Lung (tissue), 12 donors: ENCODE data around the gene PAK4. TPM values are rescaled to one million over a fixed set of nuclear protein-coding genes. Genes with fewer than 3 reads are reported as not detected.
A peak's percentile ranks its signal among the peaks of the same experiment; 100 is the strongest.

Experiments used
- ATAC-seq: fragments of 200-7000 bp; cut with Tn5 transposase; one replicate; pipeline ENCODE4 v1.9.1; 2020; ENCODE audit warnings: moderate number of reproducible peaks; ENCODE audit not compliant: insufficient read depth, low FRiP score
- DNase-seq, 3 donors: peaks; one replicate each; pipeline ENCODE4 v3.0.0-alpha.2; 2013 to 2017
- H3K27ac ChIP-seq, 2 donors: one replicate each; pipeline ENCODE4 v1.5.1; 2013; ENCODE audit warnings: mild to moderate bottlenecking in 2 of 2, moderate library complexity in 2 of 2, control low read depth in 1 of 2, inconsistent platforms in 1 of 2, low read depth in 1 of 2, low read length in 1 of 2
- H3K27me3 ChIP-seq, 3 donors: one replicate each; pipeline ENCODE4 v1.5.1; 2013; ENCODE audit warnings: low read length in 2 of 3; ENCODE audit not compliant: control insufficient read depth in 3 of 3, insufficient read depth in 3 of 3
- H3K36me3 ChIP-seq, 4 donors: one replicate each; pipeline ENCODE4 v1.5.1; 2013; ENCODE audit warnings: low read length in 4 of 4, mild to moderate bottlenecking in 1 of 4, moderate library complexity in 1 of 4; ENCODE audit not compliant: control insufficient read depth in 4 of 4, insufficient read depth in 4 of 4
- H3K4me1 ChIP-seq, 5 donors: one replicate each; pipeline ENCODE4 v1.5.1; 2013; ENCODE audit warnings: low read length in 5 of 5, mild to moderate bottlenecking in 2 of 5, moderate library complexity in 1 of 5; ENCODE audit not compliant: control insufficient read depth in 5 of 5, insufficient read depth in 5 of 5
- H3K4me3 ChIP-seq: one replicate; pipeline ENCODE4 v1.5.1; 2013; ENCODE audit warnings: mild to moderate bottlenecking, control low read depth, moderate library complexity
- H3K9ac ChIP-seq, 2 donors: one replicate each; pipeline ENCODE4 v1.5.1; 2013; ENCODE audit warnings: low read length in 2 of 2, control low read depth in 1 of 2; ENCODE audit not compliant: insufficient read depth in 1 of 2
- H3K9me3 ChIP-seq, 4 donors: one replicate each; pipeline ENCODE4 v1.5.1; 2013; ENCODE audit warnings: low read length in 3 of 4, mild to moderate bottlenecking in 1 of 4, moderate library complexity in 1 of 4; ENCODE audit not compliant: control insufficient read depth in 4 of 4, insufficient read depth in 3 of 4
- WGBS, 2 donors: extraction: QIAGEN DNeasy Blood & Tissue Kit; methylation state at CpG; one replicate each; pipeline ENCODE4 v1.1.7; 2013; 5-methylcytosine and 5-hydroxymethylcytosine counted together
- polyA plus RNA-seq, 2 donors: library from polyadenylated mRNA; stranded (reverse); fragments of 200-250 nt; gene quantifications; one replicate each; pipeline ENCODE4 v1.2.1, GENCODE V29; 2013
- total RNA-seq, 2 donors: library from RNA; depleted of rRNA in 1 of 2; stranded (reverse); fragments of >200 nt in 1 of 2; gene quantifications; one replicate each; pipeline ENCODE4 v1.2.1, GENCODE V29; 2014 to 2021
- TF ChIP-seq, protein P1 (sequence below): IDR thresholded peaks from 2 replicates; pipeline ENCODE4 v1.5.1; 2012; ENCODE audit warnings: mild to moderate bottlenecking; ENCODE audit errors: control extremely low read depth, extremely low read depth
- donor health status: control.
- donor health status: control.
- donor health status: Bipolar disorder and iron deficiency.
- donor health status: healthy.
- donor health status: DM: yes; HTN: yes; CAD: no.

PAK4 gene
- total and polyA plus RNA-seq, 4 donors, result 23.2 to 60.8 (median 36.7) TPM

- Histone ChIP-seq H3K27me3 (no peaks in the 10 kb centered on the region), H3K27ac (peak overlapping the region in 1 of 2 donors; percentile 4), H3K36me3 (peaks cover 0 to 3% (median 1%) of the 10 kb centered on the region in 4 donors), H3K9me3 (no peaks in the 10 kb centered on the region), H3K9ac (no peak overlapping the region), H3K4me3 (no peak overlapping the region), H3K4me1 (peaks cover 0 to 53% (median 40%) of the 10 kb centered on the region in 5 donors)
- TF ChIP-seq, protein P1, sequence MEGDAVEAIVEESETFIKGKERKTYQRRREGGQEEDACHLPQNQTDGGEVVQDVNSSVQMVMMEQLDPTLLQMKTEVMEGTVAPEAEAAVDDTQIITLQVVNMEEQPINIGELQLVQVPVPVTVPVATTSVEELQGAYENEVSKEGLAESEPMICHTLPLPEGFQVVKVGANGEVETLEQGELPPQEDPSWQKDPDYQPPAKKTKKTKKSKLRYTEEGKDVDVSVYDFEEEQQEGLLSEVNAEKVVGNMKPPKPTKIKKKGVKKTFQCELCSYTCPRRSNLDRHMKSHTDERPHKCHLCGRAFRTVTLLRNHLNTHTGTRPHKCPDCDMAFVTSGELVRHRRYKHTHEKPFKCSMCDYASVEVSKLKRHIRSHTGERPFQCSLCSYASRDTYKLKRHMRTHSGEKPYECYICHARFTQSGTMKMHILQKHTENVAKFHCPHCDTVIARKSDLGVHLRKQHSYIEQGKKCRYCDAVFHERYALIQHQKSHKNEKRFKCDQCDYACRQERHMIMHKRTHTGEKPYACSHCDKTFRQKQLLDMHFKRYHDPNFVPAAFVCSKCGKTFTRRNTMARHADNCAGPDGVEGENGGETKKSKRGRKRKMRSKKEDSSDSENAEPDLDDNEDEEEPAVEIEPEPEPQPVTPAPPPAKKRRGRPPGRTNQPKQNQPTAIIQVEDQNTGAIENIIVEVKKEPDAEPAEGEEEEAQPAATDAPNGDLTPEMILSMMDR, result no peak
- DNase-seq (no peak), ATAC-seq (no peak)
- 87 to 93% methylated on average over 11 of the region's 11 CpGs for WGBS, 2 donors
Measured at GRCh38 chr19:39129116-39129515, 3.5 kb downstream of the PAK4 start.

DNA sequence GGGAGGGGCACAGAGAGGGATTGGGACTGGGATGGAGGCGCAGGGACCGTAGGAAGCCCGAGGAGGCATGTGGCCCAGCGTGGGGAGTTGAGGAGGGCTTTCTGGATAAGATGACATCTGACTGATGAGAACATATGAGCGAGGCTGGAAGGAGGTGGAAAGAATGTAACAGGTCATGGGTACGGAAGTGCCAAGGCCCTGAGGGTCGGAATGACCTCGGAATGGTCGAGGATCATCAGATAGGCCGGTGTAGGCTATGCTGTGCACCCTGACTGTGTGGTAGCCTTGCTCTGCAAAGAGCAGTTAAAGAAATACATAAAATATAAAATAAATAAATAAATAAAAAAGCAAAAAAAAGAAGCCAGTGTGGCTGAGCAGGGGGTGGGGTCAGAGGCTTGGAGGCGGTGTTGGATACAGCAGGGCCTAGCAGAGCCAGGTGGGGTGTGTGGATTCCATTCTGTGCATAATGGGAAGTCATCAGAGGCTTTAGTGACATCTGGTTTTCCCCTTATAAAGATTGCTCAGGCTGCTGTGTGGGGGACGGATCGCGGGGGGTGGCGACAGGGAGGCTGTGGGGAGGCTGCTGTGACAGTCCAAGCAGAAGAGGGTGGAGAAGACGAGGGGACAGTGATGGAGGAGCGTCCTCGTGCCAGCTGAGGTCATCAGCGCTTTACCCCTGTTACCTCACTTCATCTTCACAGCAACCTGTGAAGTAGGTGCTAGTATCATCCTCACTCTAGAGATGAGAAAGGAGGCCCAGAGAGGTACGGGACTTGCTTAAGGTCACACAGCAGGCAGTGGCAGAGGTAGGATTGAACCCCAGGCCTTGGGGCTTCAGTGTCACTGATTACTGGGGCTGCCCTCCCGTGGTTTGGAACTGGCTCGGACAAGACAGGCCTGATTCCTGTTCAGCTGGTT lies 5.0 kb downstream of the PAK4 start:
- ATAC-seq, result no peak
- DNase-seq, result no peak
- Histone ChIP-seq H3K4me3 (no peak overlapping the region), H3K9ac (no peak overlapping the region), H3K36me3 (peaks cover 0 to 5% (median 1%) of the 10 kb centered on the region in 4 donors), H3K4me1 (peaks cover 0 to 53% (median 40%) of the 10 kb centered on the region in 5 donors), H3K9me3 (no peaks in the 10 kb centered on the region), H3K27me3 (no peaks in the 10 kb centered on the region), H3K27ac (peak overlapping the region in 1 of 2 donors; percentile 86)
- TF ChIP-seq, protein P1, result no peak
- WGBS, 2 donors, result 72 to 79% methylated on average over 22 of the region's 22 CpGs

DNA sequence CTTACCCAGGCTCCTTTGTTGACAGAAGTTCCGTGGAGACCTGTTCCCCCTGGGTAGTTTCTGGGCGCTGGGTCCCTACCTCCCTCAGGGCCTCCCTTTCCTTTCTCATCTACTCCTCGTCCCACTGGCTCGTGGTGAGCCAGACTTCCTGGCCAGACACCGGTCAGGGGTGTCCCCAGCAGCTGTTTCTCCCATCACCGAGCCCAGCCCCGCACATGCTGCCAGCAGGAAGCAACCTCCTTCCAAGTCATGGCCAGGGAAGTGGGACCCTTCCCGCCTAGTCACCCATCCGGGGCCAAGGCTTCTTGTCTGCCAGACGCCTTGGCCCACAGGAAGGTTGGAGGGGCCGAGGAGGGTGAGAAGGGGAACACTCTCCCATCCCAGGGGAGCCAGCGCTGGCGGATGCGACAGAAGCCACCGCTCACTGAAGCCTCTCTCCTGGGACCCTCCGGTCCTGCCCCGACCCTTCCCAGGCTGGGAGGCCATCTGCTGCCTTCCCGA lies 5.7 kb downstream of the PAK4 start:
- TF ChIP-seq, protein P1, result no peak
- no peak overlapping the region for H3K9ac ChIP-seq
- H3K4me1 ChIP-seq, result peaks cover 0 to 53% (median 42%) of the 10 kb centered on the region in 5 donors
- no peak for ATAC-seq
- H3K27ac ChIP-seq, result peak overlapping the region in 1 of 2 donors; percentile 86
- WGBS, 2 donors, result 33 to 41% methylated on average over 18 of the region's 18 CpGs
- no peak overlapping the region for H3K4me3 ChIP-seq
- peaks cover 0 to 6% (median 1%) of the 10 kb centered on the region in 4 donors for H3K36me3 ChIP-seq
- H3K27me3 ChIP-seq, result no peaks in the 10 kb centered on the region
- peak; percentile 38 to 67 (median 55) for DNase-seq
- no peaks in the 10 kb centered on the region for H3K9me3 ChIP-seq
